NCI-H345 treated with DMSO at 0.1 percent for 48 hours (cell line): ENCODE results near the gene ATMIN.

Experiments used
- DNase-seq: peaks from one replicate; lab custom pipeline; 2025; ENCODE audit not compliant: unreplicated experiment; lab: John Stamatoyannopoulos, UW

ATMIN gene

GRCh38 chr16:81004646-81005353 lies 30.8 kb upstream of the ATMIN start:
- no peak for DNase-seq

GRCh38 chr16:81005610-81006161 lies 30.0 kb upstream of the ATMIN start:
- DNase-seq, result no peak

GRCh38 chr16:81006211-81006812 lies 29.3 kb upstream of the ATMIN start:
- peak; percentile 16 for DNase-seq

GRCh38 chr16:81006813-81007695 lies 28.6 kb upstream of the ATMIN start, which contains the start of the genes CENPN and CMC2:
TSS of gene CENPN (plus strand) at chr16:81007214. CDS start at chr16:81011940, 4,726 bp downstream.
TSS of gene CMC2 (minus strand) at chr16:81006885. CDS start at chr16:80997394, 9,491 bp downstream.
- peak; percentile 86 for DNase-seq

GRCh38 chr16:81008505-81008789 lies 27.2 kb upstream of the ATMIN start:
- DNase-seq, result no peak

GRCh38 chr16:81012974-81013373 lies 22.7 kb upstream of the ATMIN start:
- no peak for DNase-seq

- no peak for DNase-seq
These were observed 21.0 kb upstream of the ATMIN start for GRCh38 chr16:81014672-81015071.

- DNase-seq, result no peak
These were observed 17.1 kb upstream of the ATMIN start for GRCh38 chr16:81018496-81018895.

GRCh38 chr16:81026429-81026828 lies 9.2 kb upstream of the ATMIN start:
- DNase-seq, result no peak

GRCh38 chr16:81029930-81030604 lies 5.6 kb upstream of the ATMIN start:
- DNase-seq, result no peak

GRCh38 chr16:81035975-81036750 lies 521 bp downstream of the ATMIN start:
- no peak for DNase-seq

- no peak for DNase-seq
These were observed 1.2 kb downstream of the ATMIN start for GRCh38 chr16:81036751-81037350.

- no peak for DNase-seq
These were observed 4.5 kb downstream of the ATMIN start for GRCh38 chr16:81040131-81040530.

GRCh38 chr16:81040842-81041241 lies 5.2 kb downstream of the ATMIN start:
- DNase-seq, result no peak

- no peak for DNase-seq
These were observed 6.1 kb downstream of the ATMIN start for GRCh38 chr16:81041696-81042095.

- no peak for DNase-seq
These were observed 7.2 kb downstream of the ATMIN start for GRCh38 chr16:81042821-81043220.

GRCh38 chr16:81053761-81054160 lies 18.1 kb downstream of the ATMIN start:
- no peak for DNase-seq

GRCh38 chr16:81060576-81061306 lies 25.1 kb downstream of the ATMIN start:
- DNase-seq, result no peak

GRCh38 chr16:81061307-81061640 lies 25.6 kb downstream of the ATMIN start:
- no peak for DNase-seq
